ENCODE data around the gene ING4.
A peak's percentile ranks its signal among the peaks of the same experiment; 100 is the strongest.

ING4 gene

DNA sequence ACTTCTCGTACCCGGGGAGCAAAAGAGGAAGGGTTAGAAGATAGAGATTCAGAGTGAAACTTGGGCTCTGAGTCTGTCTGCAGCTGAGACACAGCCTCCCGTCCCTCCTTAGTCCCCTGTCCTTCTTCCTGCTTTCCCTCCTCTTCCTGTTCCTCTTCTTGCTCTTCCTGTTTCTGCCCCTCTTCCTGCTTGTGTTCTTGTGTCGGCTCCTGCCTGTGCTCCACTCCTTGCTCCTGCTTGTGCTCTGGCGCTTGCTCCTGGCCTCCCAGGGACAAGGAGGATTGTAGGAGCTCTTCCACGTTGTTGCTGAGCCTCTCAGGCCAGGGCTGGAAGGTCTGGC lies 18.7 kb downstream of the ING4 start:
- peaks cover 27% of the 10 kb centered on the region for H3K4me1 ChIP-seq (ENCODE audit: insufficient read depth, low read length, poor library complexity, severe bottlenecking)
- H2AFZ ChIP-seq (ENCODE audit: low read length), result peak overlapping the region; percentile 68; the same call in 1 of the 2 replicates
- H3K4me3 ChIP-seq (ENCODE audit: low read length, poor library complexity, severe bottlenecking), result peak overlapping the region; percentile 45

DNA sequence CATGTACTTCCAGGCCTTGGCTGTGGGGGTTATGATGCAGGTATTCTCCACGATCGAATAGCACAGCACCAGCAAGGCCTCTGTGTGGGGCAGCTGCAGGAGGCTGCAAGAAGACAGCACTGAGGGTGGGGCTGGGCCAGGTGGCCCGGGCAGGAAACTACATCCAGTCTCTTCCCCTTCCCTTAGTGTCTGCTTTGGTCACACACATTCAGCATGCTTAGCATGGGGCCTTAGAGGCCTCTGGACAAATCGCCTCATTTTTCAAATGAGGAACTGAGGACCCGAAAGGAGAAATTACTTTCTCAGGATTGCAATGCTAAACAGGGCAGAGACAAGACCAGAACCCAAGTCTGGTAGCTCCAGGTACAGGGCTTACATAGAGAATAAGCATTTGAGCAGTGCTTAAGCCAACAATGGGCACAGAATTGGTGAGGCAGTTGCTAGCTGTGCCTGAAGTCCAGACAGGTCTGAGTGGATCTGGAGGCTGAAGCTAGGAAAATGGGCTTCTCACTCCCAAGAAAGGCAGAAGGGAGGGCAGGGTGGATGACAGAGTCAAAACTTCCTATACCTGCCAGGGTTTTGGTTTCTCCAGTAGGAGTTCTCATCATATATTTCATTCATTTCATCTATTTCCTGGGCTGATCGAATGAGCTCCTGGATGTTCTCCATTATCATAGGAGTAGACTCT lies 19.2 kb downstream of the ING4 start:
- Histone ChIP-seq H3K4me1 (ENCODE audit: insufficient read depth, low read length, poor library complexity, severe bottlenecking) (peaks cover 32% of the 10 kb centered on the region), H3F3A (ENCODE audit: low read depth) (no peaks in the 10 kb centered on the region), H3K36me3 (ENCODE audit: insufficient read depth, low read length) (no peaks in the 10 kb centered on the region), H4K20me1 (ENCODE audit: insufficient read depth, low read length, poor library complexity, severe bottlenecking) (no peaks in the 10 kb centered on the region), H3K27me3 (ENCODE audit: insufficient read depth, low read length, poor library complexity, severe bottlenecking) (no peaks in the 10 kb centered on the region), H3K9me3 (ENCODE audit: insufficient read depth, low read depth, low read length) (no peaks in the 10 kb centered on the region), H3K9ac (ENCODE audit: low read depth, low read length, poor library complexity, severe bottlenecking) (peak overlapping the region; percentile 59), H3K79me2 (ENCODE audit: insufficient read depth, low read length) (no peaks in the 10 kb centered on the region), H3K9me2 (replicated peaks; ENCODE audit: low read depth, low read length) (no peaks in the 10 kb centered on the region), H3K4me3 (ENCODE audit: low read length, poor library complexity, severe bottlenecking) (peak overlapping the region; percentile 45), H3K4me2 (ENCODE audit: low read depth, low read length, poor library complexity, severe bottlenecking) (peak overlapping the region; percentile 52), H2AFZ (ENCODE audit: low read length) (peak overlapping the region; percentile 68; the same call in 1 of the 2 replicates)
- no peak for TF ChIP-seq EZH2phosphoT487 (IDR thresholded peaks at IDR 0.05; ENCODE audit: borderline replicate concordance)
- TF ChIP-seq, protein P1, sequence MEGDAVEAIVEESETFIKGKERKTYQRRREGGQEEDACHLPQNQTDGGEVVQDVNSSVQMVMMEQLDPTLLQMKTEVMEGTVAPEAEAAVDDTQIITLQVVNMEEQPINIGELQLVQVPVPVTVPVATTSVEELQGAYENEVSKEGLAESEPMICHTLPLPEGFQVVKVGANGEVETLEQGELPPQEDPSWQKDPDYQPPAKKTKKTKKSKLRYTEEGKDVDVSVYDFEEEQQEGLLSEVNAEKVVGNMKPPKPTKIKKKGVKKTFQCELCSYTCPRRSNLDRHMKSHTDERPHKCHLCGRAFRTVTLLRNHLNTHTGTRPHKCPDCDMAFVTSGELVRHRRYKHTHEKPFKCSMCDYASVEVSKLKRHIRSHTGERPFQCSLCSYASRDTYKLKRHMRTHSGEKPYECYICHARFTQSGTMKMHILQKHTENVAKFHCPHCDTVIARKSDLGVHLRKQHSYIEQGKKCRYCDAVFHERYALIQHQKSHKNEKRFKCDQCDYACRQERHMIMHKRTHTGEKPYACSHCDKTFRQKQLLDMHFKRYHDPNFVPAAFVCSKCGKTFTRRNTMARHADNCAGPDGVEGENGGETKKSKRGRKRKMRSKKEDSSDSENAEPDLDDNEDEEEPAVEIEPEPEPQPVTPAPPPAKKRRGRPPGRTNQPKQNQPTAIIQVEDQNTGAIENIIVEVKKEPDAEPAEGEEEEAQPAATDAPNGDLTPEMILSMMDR (conservative IDR thresholded peaks at IDR 0.05; ENCODE audit: low read length), result no peak

More for the DNA sequence above, 18.7 kb downstream of the ING4 start:
- Histone ChIP-seq H3K9me2 (replicated peaks; ENCODE audit: low read depth, low read length) (no peaks in the 10 kb centered on the region), H3K9ac (ENCODE audit: low read depth, low read length, poor library complexity, severe bottlenecking) (peak overlapping the region; percentile 59), H3K79me2 (ENCODE audit: insufficient read depth, low read length) (no peaks in the 10 kb centered on the region), H3K4me2 (ENCODE audit: low read depth, low read length, poor library complexity, severe bottlenecking) (peak overlapping the region; percentile 52), H3K9me3 (ENCODE audit: insufficient read depth, low read depth, low read length) (no peaks in the 10 kb centered on the region), H3K36me3 (ENCODE audit: insufficient read depth, low read length) (no peaks in the 10 kb centered on the region), H3F3A (ENCODE audit: low read depth) (no peaks in the 10 kb centered on the region), H4K20me1 (ENCODE audit: insufficient read depth, low read length, poor library complexity, severe bottlenecking) (no peaks in the 10 kb centered on the region), H3K27me3 (ENCODE audit: insufficient read depth, low read length, poor library complexity, severe bottlenecking) (no peaks in the 10 kb centered on the region)
- TF ChIP-seq, protein P1 (conservative IDR thresholded peaks at IDR 0.05; ENCODE audit: low read length), result no peak
- TF ChIP-seq EZH2phosphoT487 (IDR thresholded peaks at IDR 0.05; ENCODE audit: borderline replicate concordance), result no peak

DNA sequence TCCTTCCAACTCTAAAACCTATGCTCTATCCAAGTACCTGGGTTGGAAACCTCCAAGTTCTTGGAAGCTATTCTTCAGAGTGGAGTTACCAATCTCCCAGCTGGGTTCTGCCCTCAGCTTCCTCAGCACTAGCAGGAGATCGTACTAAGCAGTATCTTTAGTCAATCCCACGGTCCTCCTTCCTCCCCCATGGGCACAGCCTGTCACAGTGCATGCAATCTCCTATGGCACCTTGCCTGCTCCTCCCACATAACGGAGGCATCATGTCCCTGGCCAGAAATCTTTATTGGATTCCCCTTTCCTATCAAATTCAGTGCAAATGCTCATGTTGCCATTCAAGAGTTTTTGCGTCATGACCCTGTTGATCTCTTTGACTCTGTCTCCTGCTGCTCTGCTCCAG lies 21.8 kb downstream of the ING4 start:
- no peak overlapping the region for H3K9ac ChIP-seq (ENCODE audit: low read depth, low read length, poor library complexity, severe bottlenecking)
- no peak overlapping the region for H3K4me3 ChIP-seq (ENCODE audit: low read length, poor library complexity, severe bottlenecking)
- no peaks in the 10 kb centered on the region for H3K9me3 ChIP-seq (ENCODE audit: insufficient read depth, low read depth, low read length)
- H3K9me2 ChIP-seq (replicated peaks; ENCODE audit: low read depth, low read length), result no peaks in the 10 kb centered on the region
- H3K4me1 ChIP-seq (ENCODE audit: insufficient read depth, low read length, poor library complexity, severe bottlenecking), result peaks cover 58% of the 10 kb centered on the region
- H3F3A ChIP-seq (ENCODE audit: low read depth), result no peaks in the 10 kb centered on the region
- H3K27me3 ChIP-seq (ENCODE audit: insufficient read depth, low read length, poor library complexity, severe bottlenecking), result no peaks in the 10 kb centered on the region
- TF ChIP-seq EZH2phosphoT487 (IDR thresholded peaks at IDR 0.05; ENCODE audit: borderline replicate concordance), result no peak
- TF ChIP-seq, protein P1 (conservative IDR thresholded peaks at IDR 0.05; ENCODE audit: low read length), result no peak
- no peaks in the 10 kb centered on the region for H4K20me1 ChIP-seq (ENCODE audit: insufficient read depth, low read length, poor library complexity, severe bottlenecking)
- no peak overlapping the region for H3K4me2 ChIP-seq (ENCODE audit: low read depth, low read length, poor library complexity, severe bottlenecking)
- H2AFZ ChIP-seq (ENCODE audit: low read length), result no peak overlapping the region
- H3K79me2 ChIP-seq (ENCODE audit: insufficient read depth, low read length), result no peaks in the 10 kb centered on the region
- no peaks in the 10 kb centered on the region for H3K36me3 ChIP-seq (ENCODE audit: insufficient read depth, low read length)

Measured in Loucy (cell line).